Calu3 (cell line): Measurements from ENCODE around the gene DMKN. TPM values are rescaled to one million over a fixed set of nuclear protein-coding genes. Genes with fewer than 3 reads are reported as not detected.

Source experiments
- BruUV-seq: library from RNA; stranded (reverse); fragments of 400-500 nt; replicated peaks from 2 replicates; lab custom pipeline; 2021; lab: Mats Ljungman, UMichigan
- CTCF ChIA-PET: fragments of 300-600 bp; sonication (Branson Sonifier 250); formaldehyde crosslinking; loops from one replicate; lab custom pipeline; 2022; ENCODE audit warnings: antibody characterized with exemption; lab: Charles Lee
- DNase-seq: peaks from one replicate; pipeline ENCODE4 v3.0.0; 2022
- H3K27ac Mint-ChIP-seq: one replicate; pipeline ENCODE4 v1.8.0; 2022; ENCODE audit warnings: mixed read lengths; ENCODE audit not compliant: unreplicated experiment
- H3K27me3 Mint-ChIP-seq: one replicate; pipeline ENCODE4 v1.8.0; 2022; ENCODE audit warnings: mixed read lengths; ENCODE audit not compliant: unreplicated experiment
- H3K36me3 Mint-ChIP-seq: one replicate; pipeline ENCODE4 v1.8.0; 2022; ENCODE audit warnings: mild to moderate bottlenecking, moderate library complexity, mixed read lengths; ENCODE audit not compliant: insufficient read depth, unreplicated experiment
- H3K4me1 Mint-ChIP-seq: one replicate; pipeline ENCODE4 v1.8.0; 2022; ENCODE audit warnings: mild to moderate bottlenecking, low read depth, mixed read lengths; ENCODE audit not compliant: unreplicated experiment
- H3K4me3 Mint-ChIP-seq: one replicate; pipeline ENCODE4 v1.8.0; 2022; ENCODE audit warnings: mild to moderate bottlenecking, low read depth, moderate library complexity, mixed read lengths; ENCODE audit not compliant: unreplicated experiment
- H3K9me3 Mint-ChIP-seq: one replicate; pipeline ENCODE4 v1.8.0; 2022; ENCODE audit warnings: low read depth, mixed read lengths; ENCODE audit not compliant: unreplicated experiment
- intact Hi-C: fragments of 100-400 bp; cut with micrococcal nuclease; formaldehyde crosslinking; loops from one replicate; pipeline ENCODE4 v1.10.0; 2022; ENCODE audit not compliant: unreplicated experiment
- total RNA-seq: library from RNA; stranded (reverse); gene quantifications from 2 replicates; pipeline ENCODE4 v1.2.3, GENCODE V29; 2022
- TF ChIP-seq, protein P1 (sequence below): fragments of 200-600 bp; IDR thresholded peaks from one replicate; pipeline ENCODE4 v1.8.0; 2022; ENCODE audit warnings: antibody characterized with exemption; ENCODE audit not compliant: unreplicated experiment

The DMKN gene
- total RNA-seq, 1 experiment from 2014 or later = 224 TPM

DNA sequence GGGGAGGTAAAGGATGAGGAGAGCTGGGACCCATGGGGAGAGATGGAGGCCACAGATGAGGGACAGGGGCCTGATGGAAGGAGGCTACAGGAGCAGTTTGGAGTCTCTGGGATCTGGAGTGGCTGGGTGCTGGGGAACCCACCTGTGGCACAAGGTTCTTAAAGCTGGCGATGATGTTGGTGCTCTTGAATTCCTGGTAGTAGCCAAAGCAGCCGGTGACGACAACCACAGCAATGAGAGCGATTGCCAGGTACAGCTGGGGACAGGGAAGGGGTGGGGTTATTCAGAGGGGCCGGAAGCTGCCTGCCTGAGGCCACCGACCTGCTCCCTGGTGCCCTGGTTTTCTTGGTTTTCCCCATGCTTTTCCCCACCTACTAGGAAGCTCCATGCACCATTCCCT lies 47.2 kb upstream of the DMKN start:
- no TSS peak for BruUV-seq

DNA sequence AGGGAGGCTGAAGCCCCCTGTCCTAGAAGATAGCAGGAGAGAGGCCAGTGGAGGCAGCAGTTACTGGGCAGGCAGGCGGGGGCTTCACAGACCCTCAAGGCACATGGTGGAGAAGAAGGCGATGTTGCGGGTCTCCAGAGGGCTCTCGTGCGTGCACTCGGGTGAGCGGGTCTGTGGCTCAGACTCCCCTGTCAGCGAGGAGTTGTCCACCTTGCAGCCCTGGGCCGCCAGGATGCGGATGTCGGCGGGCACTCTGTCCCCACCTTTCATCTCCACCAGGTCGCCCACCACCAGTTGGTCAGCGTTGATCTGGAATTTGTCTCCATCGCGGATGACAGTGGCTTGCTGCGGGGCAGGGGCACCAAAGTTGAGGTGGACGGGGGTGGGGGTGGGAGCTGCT lies 46.8 kb upstream of the DMKN start:
- H3K9me3 Mint-ChIP-seq = no peaks in the 10 kb centered on the region
- no peaks in the 10 kb centered on the region for H3K4me1 Mint-ChIP-seq
- H3K36me3 Mint-ChIP-seq = no peaks in the 10 kb centered on the region
- BruUV-seq = no TSS peak
- TF ChIP-seq, protein P1, sequence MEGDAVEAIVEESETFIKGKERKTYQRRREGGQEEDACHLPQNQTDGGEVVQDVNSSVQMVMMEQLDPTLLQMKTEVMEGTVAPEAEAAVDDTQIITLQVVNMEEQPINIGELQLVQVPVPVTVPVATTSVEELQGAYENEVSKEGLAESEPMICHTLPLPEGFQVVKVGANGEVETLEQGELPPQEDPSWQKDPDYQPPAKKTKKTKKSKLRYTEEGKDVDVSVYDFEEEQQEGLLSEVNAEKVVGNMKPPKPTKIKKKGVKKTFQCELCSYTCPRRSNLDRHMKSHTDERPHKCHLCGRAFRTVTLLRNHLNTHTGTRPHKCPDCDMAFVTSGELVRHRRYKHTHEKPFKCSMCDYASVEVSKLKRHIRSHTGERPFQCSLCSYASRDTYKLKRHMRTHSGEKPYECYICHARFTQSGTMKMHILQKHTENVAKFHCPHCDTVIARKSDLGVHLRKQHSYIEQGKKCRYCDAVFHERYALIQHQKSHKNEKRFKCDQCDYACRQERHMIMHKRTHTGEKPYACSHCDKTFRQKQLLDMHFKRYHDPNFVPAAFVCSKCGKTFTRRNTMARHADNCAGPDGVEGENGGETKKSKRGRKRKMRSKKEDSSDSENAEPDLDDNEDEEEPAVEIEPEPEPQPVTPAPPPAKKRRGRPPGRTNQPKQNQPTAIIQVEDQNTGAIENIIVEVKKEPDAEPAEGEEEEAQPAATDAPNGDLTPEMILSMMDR = no peak
- intact Hi-C loops = no loop called here
- CTCF ChIA-PET = no interaction called here
- H3K4me3 Mint-ChIP-seq = no peak overlapping the region
- DNase-seq = no peak
- peaks cover 80% of the 10 kb centered on the region for H3K27me3 Mint-ChIP-seq
- no peak overlapping the region for H3K27ac Mint-ChIP-seq

More for the DNA sequence above, 47.2 kb upstream of the DMKN start:
- Mint-ChIP-seq H3K27ac (no peak overlapping the region), H3K4me3 (no peak overlapping the region), H3K4me1 (no peaks in the 10 kb centered on the region), H3K9me3 (no peaks in the 10 kb centered on the region), H3K36me3 (no peaks in the 10 kb centered on the region), H3K27me3 (peaks cover 80% of the 10 kb centered on the region)
- intact Hi-C loops = no loop called here
- no peak for DNase-seq
- CTCF ChIA-PET = interaction anchor here (0.6 kb wide), 1 partner anchor 112 kb away, joined by 3 read pairs; no protein-coding TSS in a partner anchor
- TF ChIP-seq, protein P1 = no peak

DNA sequence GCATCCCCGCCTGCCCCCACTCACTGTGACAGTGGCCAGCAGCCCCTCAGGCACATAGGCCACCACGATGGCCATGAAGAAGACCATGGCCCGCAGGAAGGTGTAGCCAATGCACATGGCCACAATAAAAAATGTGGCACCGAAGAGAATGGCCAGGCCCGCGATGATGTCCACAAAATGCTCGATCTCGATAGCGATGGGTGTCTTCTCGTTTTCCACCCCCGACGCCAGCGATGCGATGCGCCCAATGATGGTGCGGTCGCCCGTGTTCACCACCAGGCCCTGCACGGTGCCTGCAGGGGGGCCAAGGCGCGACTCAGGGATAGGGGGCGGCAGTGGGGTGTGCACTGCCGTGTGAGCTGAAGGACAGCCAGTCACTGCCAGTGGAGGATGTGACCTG lies 46.3 kb upstream of the DMKN start:
- Mint-ChIP-seq H3K9me3 (no peaks in the 10 kb centered on the region), H3K4me3 (no peak overlapping the region), H3K27ac (no peak overlapping the region), H3K27me3 (peaks cover 80% of the 10 kb centered on the region), H3K4me1 (no peaks in the 10 kb centered on the region), H3K36me3 (no peaks in the 10 kb centered on the region)
- no TSS peak for BruUV-seq
- intact Hi-C loops = no loop called here
- DNase-seq = no peak
- CTCF ChIA-PET = no interaction called here
- TF ChIP-seq, protein P1 = no peak

DNA sequence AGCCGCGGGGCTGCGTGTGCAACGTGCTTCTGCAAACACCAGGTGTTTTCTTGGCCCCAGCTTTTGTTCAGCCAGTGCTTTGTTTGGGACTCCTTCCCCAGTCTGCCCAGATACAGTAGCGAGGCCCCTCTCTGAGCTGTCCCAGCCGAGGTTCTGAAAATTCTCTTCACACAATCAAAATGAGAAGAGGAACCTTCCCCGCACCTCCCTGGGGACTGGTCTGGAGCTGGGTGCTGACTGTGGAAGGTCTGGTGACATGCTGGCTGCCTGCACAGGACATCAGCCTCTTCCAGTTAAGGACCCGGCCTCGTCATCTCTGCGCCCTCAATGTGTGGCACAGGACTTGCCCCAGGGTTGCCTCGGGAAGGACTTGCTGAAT lies 45.8 kb upstream of the DMKN start:
- TF ChIP-seq, protein P1 = no peak
- H3K4me3 Mint-ChIP-seq = no peak overlapping the region
- CTCF ChIA-PET = no interaction called here
- H3K9me3 Mint-ChIP-seq = no peaks in the 10 kb centered on the region
- no peaks in the 10 kb centered on the region for H3K36me3 Mint-ChIP-seq
- peaks cover 84% of the 10 kb centered on the region for H3K27me3 Mint-ChIP-seq
- BruUV-seq = no TSS peak
- intact Hi-C loops = no loop called here
- no peaks in the 10 kb centered on the region for H3K4me1 Mint-ChIP-seq
- no peak overlapping the region for H3K27ac Mint-ChIP-seq
- no peak for DNase-seq
